HFFc6 (cell line): ENCODE results near the gene DNASE2B. TPM values are rescaled to one million over a fixed set of nuclear protein-coding genes. Genes with fewer than 3 reads are reported as not detected.

ENCODE experiments used
- DNase-seq: peaks from one replicate; pipeline ENCODE4 v3.0.0-alpha.2; 2018
- H3K27ac Mint-ChIP-seq: 2 replicates; pipeline ENCODE4 v1.8.0; 2020; ENCODE audit warnings: mild to moderate bottlenecking, mixed read lengths
- H3K27me3 Mint-ChIP-seq: 2 replicates; pipeline ENCODE4 v1.8.0; 2021; ENCODE audit warnings: mild to moderate bottlenecking, moderate library complexity, mixed read lengths; ENCODE audit not compliant: insufficient read depth
- H3K36me3 Mint-ChIP-seq: 2 replicates; pipeline ENCODE4 v1.8.0; 2021; ENCODE audit warnings: low read depth, mixed read lengths
- H3K4me1 Mint-ChIP-seq: 2 replicates; pipeline ENCODE4 v1.8.0; 2020; ENCODE audit warnings: low read depth, mixed read lengths
- H3K4me3 Mint-ChIP-seq: 2 replicates; pipeline ENCODE4 v1.8.0; 2020; ENCODE audit warnings: mild to moderate bottlenecking, moderate library complexity, mixed read lengths
- H3K9me3 Mint-ChIP-seq: 2 replicates; pipeline ENCODE4 v1.8.0; 2020; ENCODE audit warnings: mild to moderate bottlenecking, mixed read lengths
- CTCF ChIP-seq: fragments of 200-600 bp; sonication (generic); IDR thresholded peaks from 2 replicates; pipeline ENCODE4 v1.5.0; 2021; ENCODE audit warnings: antibody characterized with exemption, mild to moderate bottlenecking
- total RNA-seq, 6 experiments: library from RNA; stranded (reverse); fragmentation: NEBNext Ultra II Directional; extraction: Animal tissue kit (Norgen Biotek cat#: 25700); gene quantifications; 2 replicates in 1 of 6; 3 replicates in 5 of 6; pipeline ENCODE4 v1.2.3, GENCODE V29; 2021

The DNASE2B gene
- total RNA-seq, 6 experiments from 2014 or later, result not detected

GRCh38 chr1:84422909-84423308 is 24.6 kb downstream of the DNASE2B start:
- Mint-ChIP-seq H3K4me1 (peaks cover 21% of the 10 kb centered on the region), H3K27ac (no peak overlapping the region), H3K27me3 (no peaks in the 10 kb centered on the region), H3K9me3 (no peaks in the 10 kb centered on the region), H3K4me3 (no peak overlapping the region), H3K36me3 (no peaks in the 10 kb centered on the region)
- TF ChIP-seq CTCF, result no peak
- no peak for DNase-seq

- H3K36me3 Mint-ChIP-seq, result peaks cover 2% of the 10 kb centered on the region
These were observed 26.3 kb downstream of the DNASE2B start for GRCh38 chr1:84424513-84425149.

GRCh38 chr1:84425150-84425896 is 27.0 kb downstream of the DNASE2B start:
- H3K4me1 Mint-ChIP-seq, result peaks cover 13% of the 10 kb centered on the region
- no peak for TF ChIP-seq CTCF
- H3K27ac Mint-ChIP-seq, result no peak overlapping the region
- H3K9me3 Mint-ChIP-seq, result peaks cover 11% of the 10 kb centered on the region
- no peak for DNase-seq
- H3K4me3 Mint-ChIP-seq, result no peak overlapping the region
- peaks cover 9% of the 10 kb centered on the region for H3K36me3 Mint-ChIP-seq
- no peaks in the 10 kb centered on the region for H3K27me3 Mint-ChIP-seq

More at GRCh38 chr1:84424513-84425149, 26.3 kb downstream of the DNASE2B start:
- H3K4me3 Mint-ChIP-seq, result no peak overlapping the region
- TF ChIP-seq CTCF, result no peak
- H3K27ac Mint-ChIP-seq, result no peak overlapping the region
- peaks cover 4% of the 10 kb centered on the region for H3K9me3 Mint-ChIP-seq
- H3K4me1 Mint-ChIP-seq, result peaks cover 13% of the 10 kb centered on the region
- no peaks in the 10 kb centered on the region for H3K27me3 Mint-ChIP-seq
- no peak for DNase-seq

GRCh38 chr1:84426376-84426775 is 28.1 kb downstream of the DNASE2B start:
- no peak for TF ChIP-seq CTCF
- no peak overlapping the region for H3K4me3 Mint-ChIP-seq
- DNase-seq, result no peak
- no peak overlapping the region for H3K27ac Mint-ChIP-seq
- H3K36me3 Mint-ChIP-seq, result peaks cover 12% of the 10 kb centered on the region
- H3K9me3 Mint-ChIP-seq, result peaks cover 15% of the 10 kb centered on the region
- no peaks in the 10 kb centered on the region for H3K27me3 Mint-ChIP-seq
- H3K4me1 Mint-ChIP-seq, result peaks cover 13% of the 10 kb centered on the region

- Mint-ChIP-seq H3K36me3 (peaks cover 12% of the 10 kb centered on the region), H3K4me3 (no peak overlapping the region), H3K9me3 (peaks cover 15% of the 10 kb centered on the region), H3K27me3 (no peaks in the 10 kb centered on the region), H3K4me1 (peaks cover 13% of the 10 kb centered on the region), H3K27ac (no peak overlapping the region)
- DNase-seq, result peak; percentile 12
- no peak for TF ChIP-seq CTCF
These were observed 29.2 kb downstream of the DNASE2B start for GRCh38 chr1:84427250-84428188.
